HEK293 (cell line): Measurements from ENCODE around the gene SLF2.

Experiments
- CTCF ChIA-PET: fragments of 350-600 bp; formaldehyde crosslinking; extraction: SDS; loops from one replicate; lab custom pipeline; 2021; ENCODE audit warnings: antibody characterized with exemption; lab: Yijun Ruan, JAX
- POLR2A ChIA-PET: fragments of 300-600 bp; formaldehyde crosslinking; extraction: SDS; loops from one replicate; lab custom pipeline; 2020; ENCODE audit warnings: antibody characterized with exemption, inconsistent platforms; lab: Yijun Ruan, JAX
- H3K27ac ChIP-seq: fragments of 200-500 bp; sonication (Bioruptor generic); 2 replicates; pipeline ENCODE4 v1.5.1; 2014; ENCODE audit warnings: low read depth, low read length, control low read depth, inconsistent platforms; ENCODE audit errors: extremely low read depth
- H3K36me3 ChIP-seq, 2 experiments: fragments of 200-500 bp in 1 of 2; sonication (Bioruptor generic) in 1 of 2; 1 replicate in 1 of 2; 2 replicates in 1 of 2; pipeline ENCODE4 v1.5.1; 2014 to 2017; ENCODE audit warnings: inconsistent platforms in 2 of 2, low read length in 2 of 2; ENCODE audit not compliant: control insufficient read depth in 2 of 2, insufficient read depth in 1 of 2
- H3K4me1 ChIP-seq: fragments of 200-500 bp; sonication (Bioruptor generic); 2 replicates; pipeline ENCODE4 v1.5.1; 2014; ENCODE audit warnings: mild to moderate bottlenecking, low read length, inconsistent platforms; ENCODE audit not compliant: control insufficient read depth, insufficient read depth
- H3K4me3 ChIP-seq: 2 replicates; pipeline ENCODE4 v1.5.1; 2011; ENCODE audit warnings: low read depth, mild to moderate bottlenecking, control low read depth, low read length, moderate library complexity
- H3K9me3 ChIP-seq: fragments of 200-500 bp; sonication (Bioruptor generic); 2 replicates; pipeline ENCODE4 v1.5.1; 2014; ENCODE audit warnings: low read depth, low read length, inconsistent platforms; ENCODE audit not compliant: control insufficient read depth, insufficient read depth
- GLIS1 ChIP-seq: fragments of 450-650 bp; formaldehyde crosslinking; IDR thresholded peaks from 2 replicates; pipeline ENCODE4 v1.5.1; 2016; ENCODE audit warnings: missing biosample characterization, missing genetic modification characterization
- KLF9 ChIP-seq: fragments of 450-650 bp; formaldehyde crosslinking; IDR thresholded peaks from 2 replicates; pipeline ENCODE4 v1.5.1; 2016; ENCODE audit warnings: missing biosample characterization, missing genetic modification characterization, low read depth
- MYNN ChIP-seq: fragments of 450-650 bp; formaldehyde crosslinking; IDR thresholded peaks from 2 replicates; pipeline ENCODE4 v1.5.1; 2016; ENCODE audit warnings: missing biosample characterization, missing genetic modification characterization, borderline replicate concordance
- ZBTB17 ChIP-seq: fragments of 450-650 bp; formaldehyde crosslinking; IDR thresholded peaks from 2 replicates; pipeline ENCODE4 v1.5.1; 2016; ENCODE audit warnings: missing biosample characterization, missing genetic modification characterization
- ZNF146 ChIP-seq: fragments of 450-650 bp; formaldehyde crosslinking; IDR thresholded peaks from 2 replicates; pipeline ENCODE4 v1.5.1; 2016; ENCODE audit warnings: missing biosample characterization, missing genetic modification characterization
- ZNF16 ChIP-seq: fragments of 450-650 bp; formaldehyde crosslinking; IDR thresholded peaks from 2 replicates; pipeline ENCODE4 v1.5.1; 2016; ENCODE audit warnings: low read depth, missing biosample characterization, missing genetic modification characterization
- ZNF174 ChIP-seq: fragments of 450-650 bp; formaldehyde crosslinking; IDR thresholded peaks from 2 replicates; pipeline ENCODE4 v1.5.0; 2017; ENCODE audit warnings: missing biosample characterization, mild to moderate bottlenecking, missing genetic modification characterization
- ZNF211 ChIP-seq: fragments of 450-650 bp; formaldehyde crosslinking; IDR thresholded peaks from 2 replicates; pipeline ENCODE4 v1.5.1; 2016; ENCODE audit warnings: low read depth, missing biosample characterization, missing genetic modification characterization
- ZNF24 ChIP-seq: fragments of 450-650 bp; formaldehyde crosslinking; IDR thresholded peaks from 2 replicates; pipeline ENCODE4 v1.5.1; 2016; ENCODE audit warnings: missing biosample characterization, missing genetic modification characterization
- ZNF311 ChIP-seq: fragments of 450-650 bp; formaldehyde crosslinking; IDR thresholded peaks from 2 replicates; pipeline ENCODE4 v1.5.1; 2017; ENCODE audit warnings: missing biosample characterization, missing genetic modification characterization, borderline replicate concordance
- ZNF335 ChIP-seq: fragments of 450-650 bp; formaldehyde crosslinking; conservative IDR thresholded peaks from 2 replicates; pipeline ENCODE4 v1.5.1; 2016; ENCODE audit warnings: missing biosample characterization, missing genetic modification characterization
- ZNF366 ChIP-seq: fragments of 450-650 bp; formaldehyde crosslinking; conservative IDR thresholded peaks from 2 replicates; pipeline ENCODE4 v1.5.1; 2016; ENCODE audit warnings: missing biosample characterization, missing genetic modification characterization
- ZNF416 ChIP-seq: fragments of 450-650 bp; formaldehyde crosslinking; IDR thresholded peaks from 2 replicates; pipeline ENCODE4 v1.5.1; 2016; ENCODE audit warnings: missing biosample characterization, missing genetic modification characterization
- ZNF785 ChIP-seq: fragments of 450-650 bp; formaldehyde crosslinking; IDR thresholded peaks from 2 replicates; pipeline ENCODE4 v1.5.1; 2016; ENCODE audit warnings: missing biosample characterization, missing genetic modification characterization
- ZNF843 ChIP-seq: fragments of 450-650 bp; formaldehyde crosslinking; IDR thresholded peaks from 2 replicates; pipeline ENCODE4 v1.5.1; 2016; ENCODE audit warnings: missing biosample characterization, missing genetic modification characterization
- TF ChIP-seq, protein P1 (sequence below): fragments of 450-650 bp; formaldehyde crosslinking; IDR thresholded peaks from 2 replicates; pipeline ENCODE4 v1.5.1; 2016; ENCODE audit warnings: missing biosample characterization, missing genetic modification characterization
- TF ChIP-seq, protein P2 (sequence below): IDR thresholded peaks from 2 replicates; pipeline ENCODE4 v1.6.1; 2011; ENCODE audit warnings: mild to moderate bottlenecking, low read depth, low read length, borderline replicate concordance
- TF ChIP-seq, protein P3 (sequence below): fragments of 450-650 bp; formaldehyde crosslinking; IDR thresholded peaks from 2 replicates; pipeline ENCODE4 v1.5.1; 2016; ENCODE audit warnings: missing biosample characterization, missing genetic modification characterization
- TF ChIP-seq, protein P4 (sequence below): fragments of 450-650 bp; formaldehyde crosslinking; IDR thresholded peaks from 2 replicates; pipeline ENCODE4 v1.5.1; 2016; ENCODE audit warnings: missing biosample characterization, missing genetic modification characterization, low read depth
- TF ChIP-seq, protein P5 (sequence below): fragments of 450-650 bp; formaldehyde crosslinking; IDR thresholded peaks from 2 replicates; pipeline ENCODE4 v1.5.0; 2017; ENCODE audit warnings: missing biosample characterization, missing genetic modification characterization, borderline replicate concordance
- TF ChIP-seq, protein P6 (sequence below): fragments of 450-650 bp; formaldehyde crosslinking; IDR thresholded peaks from 2 replicates; pipeline ENCODE4 v1.5.1; 2016; ENCODE audit warnings: missing biosample characterization, missing genetic modification characterization

The SLF2 gene

DNA sequence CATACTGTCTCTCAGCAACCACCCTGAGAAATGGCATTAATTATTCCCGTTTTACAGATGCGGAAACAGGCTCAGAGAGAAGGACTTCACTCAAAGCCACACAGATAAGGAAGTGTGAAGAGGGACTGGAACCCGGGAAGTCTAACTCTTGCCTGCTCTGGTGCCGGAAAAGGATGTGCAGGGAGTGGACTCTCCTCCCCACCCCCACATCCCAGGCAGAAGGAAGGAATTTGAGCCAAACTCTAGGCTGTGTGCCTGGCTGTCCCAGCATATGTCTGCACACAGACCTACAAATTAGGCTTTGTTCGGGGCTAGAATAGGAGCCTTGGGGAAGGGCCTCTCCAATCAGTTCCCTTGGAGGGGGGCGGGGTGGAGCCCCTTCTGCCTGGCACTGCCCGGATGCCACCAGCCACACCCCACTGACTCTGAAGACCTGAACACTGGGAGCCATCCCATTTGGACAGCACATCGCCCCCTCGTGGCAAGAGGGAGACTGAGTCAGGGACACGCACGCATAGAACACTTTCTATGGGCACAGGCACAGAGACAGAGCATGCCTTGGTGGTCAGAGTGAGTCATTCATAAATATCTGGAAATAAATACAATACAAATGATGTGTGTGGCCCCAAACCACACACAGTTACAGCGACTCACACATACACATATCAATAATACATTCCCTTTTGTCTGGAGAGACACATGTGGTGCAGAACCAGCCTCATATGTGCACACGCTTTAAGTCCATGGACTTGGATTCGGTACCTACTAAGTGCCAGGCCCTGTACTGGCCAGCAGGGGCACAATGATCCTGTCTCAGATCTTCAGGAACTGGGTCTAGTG is 100.0 kb downstream of the SLF2 start (continued):
- TF ChIP-seq, protein P1, sequence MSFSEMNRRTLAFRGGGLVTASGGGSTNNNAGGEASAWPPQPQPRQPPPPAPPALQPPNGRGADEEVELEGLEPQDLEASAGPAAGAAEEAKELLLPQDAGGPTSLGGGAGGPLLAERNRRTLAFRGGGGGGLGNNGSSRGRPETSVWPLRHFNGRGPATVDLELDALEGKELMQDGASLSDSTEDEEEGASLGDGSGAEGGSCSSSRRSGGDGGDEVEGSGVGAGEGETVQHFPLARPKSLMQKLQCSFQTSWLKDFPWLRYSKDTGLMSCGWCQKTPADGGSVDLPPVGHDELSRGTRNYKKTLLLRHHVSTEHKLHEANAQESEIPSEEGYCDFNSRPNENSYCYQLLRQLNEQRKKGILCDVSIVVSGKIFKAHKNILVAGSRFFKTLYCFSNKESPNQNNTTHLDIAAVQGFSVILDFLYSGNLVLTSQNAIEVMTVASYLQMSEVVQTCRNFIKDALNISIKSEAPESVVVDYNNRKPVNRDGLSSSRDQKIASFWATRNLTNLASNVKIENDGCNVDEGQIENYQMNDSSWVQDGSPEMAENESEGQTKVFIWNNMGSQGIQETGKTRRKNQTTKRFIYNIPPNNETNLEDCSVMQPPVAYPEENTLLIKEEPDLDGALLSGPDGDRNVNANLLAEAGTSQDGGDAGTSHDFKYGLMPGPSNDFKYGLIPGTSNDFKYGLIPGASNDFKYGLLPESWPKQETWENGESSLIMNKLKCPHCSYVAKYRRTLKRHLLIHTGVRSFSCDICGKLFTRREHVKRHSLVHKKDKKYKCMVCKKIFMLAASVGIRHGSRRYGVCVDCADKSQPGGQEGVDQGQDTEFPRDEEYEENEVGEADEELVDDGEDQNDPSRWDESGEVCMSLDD (tag by site-specific recombination) = 0 out of 2 replicates have a peak, but pooled peaks have one; percentile 35
- TF ChIP-seq ZNF843 (tag by site-specific recombination) = 0 out of 2 replicates have a peak, but pooled peaks have one; percentile 14
- peak; percentile 14; the same call in 1 of the 2 replicates for TF ChIP-seq GLIS1 (tag by site-specific recombination)
- 0 out of 2 replicates have a peak, but pooled peaks have one; percentile 22 for TF ChIP-seq ZNF785 (tag by site-specific recombination)
- TF ChIP-seq ZNF311 (tag by site-specific recombination) = no peak
- peak; percentile 55; the same call in 1 of the 2 replicates for TF ChIP-seq ZBTB17 (tag by site-specific recombination)
- peak; percentile 58 for TF ChIP-seq ZNF335 (tag by site-specific recombination)

DNA sequence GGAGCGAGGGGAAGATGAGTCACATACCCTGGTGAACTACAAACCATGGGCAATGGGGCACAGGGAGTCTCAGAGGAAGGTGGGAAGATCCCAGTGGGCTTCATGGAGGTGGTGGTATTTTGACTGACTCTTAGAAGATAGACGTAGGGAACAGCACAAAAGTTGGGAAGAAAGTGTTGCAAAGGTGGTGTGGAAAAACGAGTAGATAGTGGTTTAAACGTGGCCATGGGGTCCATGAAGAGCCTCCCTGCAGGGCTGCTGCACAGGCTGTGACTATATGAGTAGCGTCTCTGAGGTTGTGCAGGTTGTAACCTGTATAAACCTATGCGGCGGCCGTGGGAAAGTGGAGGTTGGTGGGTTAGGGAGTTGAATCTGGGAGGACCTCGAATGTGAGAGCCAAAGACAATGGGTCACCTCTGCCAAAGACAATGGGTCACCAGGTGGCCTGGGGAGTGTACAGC is 100.6 kb downstream of the SLF2 start:
- Histone ChIP-seq H3K4me1 (peaks cover 2% of the 10 kb centered on the region; the same call in 1 of the 2 replicates), H3K4me3 (no peak overlapping the region), H3K27ac (no peak overlapping the region), H3K36me3 (no peaks in the 10 kb centered on the region), H3K9me3 (no peaks in the 10 kb centered on the region)
- POLR2A ChIA-PET = interaction anchor here (2.7 kb wide), 1 partner anchor 16 kb away, joined by 14 read pairs; no protein-coding TSS in a partner anchor
- CTCF ChIA-PET = interaction anchor here (0.6 to 7.2 kb wide), 21 partner anchors 9 to 450 kb away, joined by 3 to 274 read pairs (median 7); partner anchors contain the start of genes KAZALD1, LZTS2, MRPL43 and PDZD7
- TF ChIP-seq, protein P2, sequence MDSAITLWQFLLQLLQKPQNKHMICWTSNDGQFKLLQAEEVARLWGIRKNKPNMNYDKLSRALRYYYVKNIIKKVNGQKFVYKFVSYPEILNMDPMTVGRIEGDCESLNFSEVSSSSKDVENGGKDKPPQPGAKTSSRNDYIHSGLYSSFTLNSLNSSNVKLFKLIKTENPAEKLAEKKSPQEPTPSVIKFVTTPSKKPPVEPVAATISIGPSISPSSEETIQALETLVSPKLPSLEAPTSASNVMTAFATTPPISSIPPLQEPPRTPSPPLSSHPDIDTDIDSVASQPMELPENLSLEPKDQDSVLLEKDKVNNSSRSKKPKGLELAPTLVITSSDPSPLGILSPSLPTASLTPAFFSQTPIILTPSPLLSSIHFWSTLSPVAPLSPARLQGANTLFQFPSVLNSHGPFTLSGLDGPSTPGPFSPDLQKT = no peak
- no peak for TF ChIP-seq MYNN
- no peak for TF ChIP-seq ZNF174
- TF ChIP-seq, protein P3, sequence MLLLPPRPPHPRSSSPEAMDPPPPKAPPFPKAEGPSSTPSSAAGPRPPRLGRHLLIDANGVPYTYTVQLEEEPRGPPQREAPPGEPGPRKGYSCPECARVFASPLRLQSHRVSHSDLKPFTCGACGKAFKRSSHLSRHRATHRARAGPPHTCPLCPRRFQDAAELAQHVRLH = peak; percentile 45; the same call in 1 of the 2 replicates
- TF ChIP-seq ZNF211 (tag by site-specific recombination) = no peak
- TF ChIP-seq, protein P4, sequence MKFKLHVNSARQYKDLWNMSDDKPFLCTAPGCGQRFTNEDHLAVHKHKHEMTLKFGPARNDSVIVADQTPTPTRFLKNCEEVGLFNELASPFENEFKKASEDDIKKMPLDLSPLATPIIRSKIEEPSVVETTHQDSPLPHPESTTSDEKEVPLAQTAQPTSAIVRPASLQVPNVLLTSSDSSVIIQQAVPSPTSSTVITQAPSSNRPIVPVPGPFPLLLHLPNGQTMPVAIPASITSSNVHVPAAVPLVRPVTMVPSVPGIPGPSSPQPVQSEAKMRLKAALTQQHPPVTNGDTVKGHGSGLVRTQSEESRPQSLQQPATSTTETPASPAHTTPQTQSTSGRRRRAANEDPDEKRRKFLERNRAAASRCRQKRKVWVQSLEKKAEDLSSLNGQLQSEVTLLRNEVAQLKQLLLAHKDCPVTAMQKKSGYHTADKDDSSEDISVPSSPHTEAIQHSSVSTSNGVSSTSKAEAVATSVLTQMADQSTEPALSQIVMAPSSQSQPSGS (tag by site-specific recombination) = no peak
- no peak for TF ChIP-seq ZNF416 (tag by site-specific recombination)
- no peak for TF ChIP-seq ZNF146 (tag by site-specific recombination)
- TF ChIP-seq ZNF24 (tag by site-specific recombination) = no peak
- 0 out of 2 replicates have a peak, but pooled peaks have one; percentile 15 for TF ChIP-seq ZNF366
- TF ChIP-seq, protein P5, sequence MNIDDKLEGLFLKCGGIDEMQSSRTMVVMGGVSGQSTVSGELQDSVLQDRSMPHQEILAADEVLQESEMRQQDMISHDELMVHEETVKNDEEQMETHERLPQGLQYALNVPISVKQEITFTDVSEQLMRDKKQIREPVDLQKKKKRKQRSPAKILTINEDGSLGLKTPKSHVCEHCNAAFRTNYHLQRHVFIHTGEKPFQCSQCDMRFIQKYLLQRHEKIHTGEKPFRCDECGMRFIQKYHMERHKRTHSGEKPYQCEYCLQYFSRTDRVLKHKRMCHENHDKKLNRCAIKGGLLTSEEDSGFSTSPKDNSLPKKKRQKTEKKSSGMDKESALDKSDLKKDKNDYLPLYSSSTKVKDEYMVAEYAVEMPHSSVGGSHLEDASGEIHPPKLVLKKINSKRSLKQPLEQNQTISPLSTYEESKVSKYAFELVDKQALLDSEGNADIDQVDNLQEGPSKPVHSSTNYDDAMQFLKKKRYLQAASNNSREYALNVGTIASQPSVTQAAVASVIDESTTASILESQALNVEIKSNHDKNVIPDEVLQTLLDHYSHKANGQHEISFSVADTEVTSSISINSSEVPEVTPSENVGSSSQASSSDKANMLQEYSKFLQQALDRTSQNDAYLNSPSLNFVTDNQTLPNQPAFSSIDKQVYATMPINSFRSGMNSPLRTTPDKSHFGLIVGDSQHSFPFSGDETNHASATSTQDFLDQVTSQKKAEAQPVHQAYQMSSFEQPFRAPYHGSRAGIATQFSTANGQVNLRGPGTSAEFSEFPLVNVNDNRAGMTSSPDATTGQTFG (tag by site-specific recombination) = no peak
- TF ChIP-seq, protein P6, sequence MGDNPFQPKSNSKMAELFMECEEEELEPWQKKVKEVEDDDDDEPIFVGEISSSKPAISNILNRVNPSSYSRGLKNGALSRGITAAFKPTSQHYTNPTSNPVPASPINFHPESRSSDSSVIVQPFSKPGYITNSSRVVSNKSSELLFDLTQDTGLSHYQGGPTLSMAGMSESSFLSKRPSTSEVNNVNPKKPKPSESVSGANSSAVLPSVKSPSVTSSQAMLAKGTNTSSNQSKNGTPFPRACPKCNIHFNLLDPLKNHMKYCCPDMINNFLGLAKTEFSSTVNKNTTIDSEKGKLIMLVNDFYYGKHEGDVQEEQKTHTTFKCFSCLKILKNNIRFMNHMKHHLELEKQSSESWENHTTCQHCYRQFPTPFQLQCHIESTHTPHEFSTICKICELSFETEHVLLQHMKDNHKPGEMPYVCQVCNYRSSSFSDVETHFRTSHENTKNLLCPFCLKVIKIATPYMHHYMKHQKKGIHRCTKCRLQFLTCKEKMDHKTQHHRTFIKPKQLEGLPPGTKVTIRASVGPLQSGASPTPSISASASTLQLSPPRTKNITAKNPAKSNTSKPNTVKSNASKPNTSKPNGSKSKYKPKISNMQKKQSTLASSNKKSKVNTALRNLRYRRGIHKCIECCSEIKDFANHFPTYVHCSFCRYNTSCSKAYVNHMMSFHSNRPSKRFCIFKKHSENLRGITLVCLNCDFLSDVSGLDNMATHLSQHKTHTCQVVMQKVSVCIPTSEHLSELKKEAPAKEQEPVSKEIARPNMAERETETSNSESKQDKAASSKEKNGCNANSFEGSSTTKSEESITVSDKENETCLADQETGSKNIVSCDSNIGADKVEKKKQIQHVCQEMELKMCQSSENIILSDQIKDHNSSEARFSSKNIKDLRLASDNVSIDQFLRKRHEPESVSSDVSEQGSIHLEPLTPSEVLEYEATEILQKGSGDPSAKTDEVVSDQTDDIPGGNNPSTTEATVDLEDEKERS (tag by site-specific recombination) = no peak
- no peak for TF ChIP-seq KLF9 (tag by site-specific recombination)
- no peak for TF ChIP-seq ZNF16 (tag by site-specific recombination)
